ENCODE data around the gene RRM1. TPM values are rescaled to one million over a fixed set of nuclear protein-coding genes. Genes with fewer than 3 reads are reported as not detected.

RRM1 gene
- total RNA-seq, 3 donors from 2014 or later (not counting 1 experiment from before 2014, with no cell fraction given) = 17.0 to 37.6 (median 24.4) TPM

- no peaks in the 10 kb centered on the region for H3K4me1 Mint-ChIP-seq
- intact Hi-C loops (cut with micrococcal nuclease) = no loop called here
- 100% methylated on average over 2 of the region's 2 CpGs for WGBS (ENCODE audit: insufficient coverage)
- peaks cover 5% of the 10 kb centered on the region for H3K9me3 ChIP-seq (ENCODE audit: control insufficient read depth, insufficient read depth, low read length)
- ATAC-seq (no peak), DNase-seq (no peak)
- no peak for TF ChIP-seq CTCF (IDR thresholded peaks at IDR 0.05)
- peaks cover 0 to 9% of the 10 kb centered on the region in 2 donors for H3K9me3 Mint-ChIP-seq
- no peaks in the 10 kb centered on the region for H3K4me1 ChIP-seq (ENCODE audit: control insufficient read depth, insufficient read depth, low read length)
- peaks cover 40% of the 10 kb centered on the region for H3K36me3 Mint-ChIP-seq
- H3K27ac ChIP-seq (ENCODE audit: low read length) = no peak overlapping the region
- H3K4me3 Mint-ChIP-seq = no peak overlapping the region
- H3K27me3 ChIP-seq (ENCODE audit: control insufficient read depth, insufficient read depth, low read length) = no peaks in the 10 kb centered on the region
- no peaks in the 10 kb centered on the region for H3K27me3 Mint-ChIP-seq (ENCODE audit: low read depth in 2 of 2)
- H3K27ac Mint-ChIP-seq = no peak overlapping the region
- no peak overlapping the region for H3K4me3 ChIP-seq (ENCODE audit: low read length)
- peaks cover 36% of the 10 kb centered on the region for H3K36me3 ChIP-seq (ENCODE audit: control insufficient read depth, insufficient read depth, low read length)
These were observed 45.6 kb downstream of the RRM1 start for GRCh38 chr11:4140067-4140636.

DNA sequence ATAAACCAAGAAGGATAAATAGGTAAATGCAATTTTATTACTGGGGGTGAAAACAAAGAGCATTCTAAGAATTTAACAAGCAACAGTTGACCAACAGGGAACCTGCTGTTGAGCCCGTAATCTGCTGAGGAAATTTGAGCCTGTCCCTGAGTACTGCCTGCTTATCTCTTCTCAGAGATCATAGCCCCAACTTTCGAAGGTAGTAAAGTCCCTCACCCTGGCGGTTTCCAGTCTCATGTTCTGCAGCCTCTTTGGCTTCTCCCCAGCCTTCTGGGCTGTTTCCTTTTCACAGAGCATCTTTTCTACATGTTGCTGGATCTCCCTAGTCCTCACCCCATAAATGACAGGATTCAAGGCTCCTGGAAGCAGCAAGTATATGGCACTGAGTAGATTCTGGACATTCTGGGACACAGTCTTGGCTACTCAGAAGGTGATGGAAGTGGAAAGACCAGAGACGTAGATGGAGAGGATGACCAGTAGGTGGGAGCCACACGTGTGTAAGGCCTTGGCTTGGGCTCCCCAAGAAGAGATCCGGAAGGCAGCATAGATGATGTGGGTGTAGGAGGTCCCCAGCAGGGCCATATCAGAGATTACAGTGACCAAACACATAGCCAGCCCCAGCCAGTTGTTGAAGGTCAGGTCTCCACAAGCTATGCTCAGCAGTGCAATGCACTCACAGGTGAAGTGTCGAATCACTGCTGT lies 51.6 kb downstream of the RRM1 start:
- DNase-seq (no peak), ATAC-seq (no peak)
- H3K9me3 ChIP-seq (ENCODE audit: control insufficient read depth, insufficient read depth, low read length) = no peaks in the 10 kb centered on the region
- H3K4me3 ChIP-seq (ENCODE audit: low read length) = no peak overlapping the region
- no peak for TF ChIP-seq CTCF (IDR thresholded peaks at IDR 0.05)
- no peaks in the 10 kb centered on the region for H3K9me3 Mint-ChIP-seq
- intact Hi-C loops (cut with micrococcal nuclease) = no loop called here
- H3K4me1 ChIP-seq (ENCODE audit: control insufficient read depth, insufficient read depth, low read length) = no peaks in the 10 kb centered on the region
- no peak overlapping the region for H3K4me3 Mint-ChIP-seq
- WGBS (ENCODE audit: insufficient coverage) = 58% methylated on average over 7 of the region's 7 CpGs
- H3K36me3 Mint-ChIP-seq = peaks cover 6% of the 10 kb centered on the region
- H3K4me1 Mint-ChIP-seq = peaks cover 0 to 4% of the 10 kb centered on the region in 2 donors
- no peak overlapping the region for H3K27ac Mint-ChIP-seq
- no peaks in the 10 kb centered on the region for H3K36me3 ChIP-seq (ENCODE audit: control insufficient read depth, insufficient read depth, low read length)
- H3K27me3 ChIP-seq (ENCODE audit: control insufficient read depth, insufficient read depth, low read length) = no peaks in the 10 kb centered on the region
- H3K27ac ChIP-seq (ENCODE audit: low read length) = no peak overlapping the region
- no peaks in the 10 kb centered on the region for H3K27me3 Mint-ChIP-seq (ENCODE audit: low read depth in 2 of 2)

- Histone ChIP-seq H3K36me3 (ENCODE audit: control insufficient read depth, insufficient read depth, low read length) (no peaks in the 10 kb centered on the region), H3K9me3 (ENCODE audit: control insufficient read depth, insufficient read depth, low read length) (no peaks in the 10 kb centered on the region), H3K27ac (ENCODE audit: low read length) (no peak overlapping the region), H3K4me1 (ENCODE audit: control insufficient read depth, insufficient read depth, low read length) (no peaks in the 10 kb centered on the region), H3K4me3 (ENCODE audit: low read length) (no peak overlapping the region), H3K27me3 (ENCODE audit: control insufficient read depth, insufficient read depth, low read length) (no peaks in the 10 kb centered on the region)
- DNase-seq (no peak), ATAC-seq (no peak)
- no peak overlapping the region for H3K27ac Mint-ChIP-seq
- no peak for TF ChIP-seq CTCF (IDR thresholded peaks at IDR 0.05)
- no peak overlapping the region for H3K4me3 Mint-ChIP-seq
- H3K9me3 Mint-ChIP-seq = no peaks in the 10 kb centered on the region
- 95% methylated on average over 7 of the region's 7 CpGs for WGBS (ENCODE audit: insufficient coverage)
- H3K27me3 Mint-ChIP-seq (ENCODE audit: low read depth in 2 of 2) = no peaks in the 10 kb centered on the region
- intact Hi-C loops (cut with micrococcal nuclease) = no loop called here
- H3K36me3 Mint-ChIP-seq = peaks cover under 1% of the 10 kb centered on the region
- peaks cover 0 to 4% of the 10 kb centered on the region in 2 donors for H3K4me1 Mint-ChIP-seq
These were observed 52.1 kb downstream of the RRM1 start for GRCh38 chr11:4146772-4147098.

DNA sequence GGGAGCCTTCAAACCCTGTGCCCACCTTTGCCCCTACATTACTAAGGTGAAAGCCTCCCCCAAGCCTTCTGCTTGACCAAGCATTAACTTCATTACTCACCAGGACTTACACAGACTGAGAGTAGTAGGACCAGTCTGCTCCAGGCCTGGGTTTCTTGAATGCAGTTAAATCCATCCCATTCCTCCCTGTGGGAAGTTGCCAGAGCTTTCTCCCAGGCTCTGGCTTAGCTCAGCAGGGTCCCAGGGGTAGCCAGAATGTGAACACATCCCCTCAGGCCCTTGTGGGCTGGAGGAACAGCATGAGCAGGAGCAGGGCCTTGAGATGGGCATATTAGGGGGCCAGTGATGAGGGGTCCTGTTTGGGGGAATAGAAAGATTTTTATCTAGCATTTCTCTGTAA lies 59.9 kb downstream of the RRM1 start:
- intact Hi-C loops (cut with micrococcal nuclease) = no loop called here
- no peaks in the 10 kb centered on the region for H3K36me3 Mint-ChIP-seq
- Histone ChIP-seq H3K27ac (ENCODE audit: low read length) (no peak overlapping the region), H3K36me3 (ENCODE audit: control insufficient read depth, insufficient read depth, low read length) (no peaks in the 10 kb centered on the region), H3K4me3 (ENCODE audit: low read length) (no peak overlapping the region), H3K4me1 (ENCODE audit: control insufficient read depth, insufficient read depth, low read length) (no peaks in the 10 kb centered on the region), H3K9me3 (ENCODE audit: control insufficient read depth, insufficient read depth, low read length) (no peaks in the 10 kb centered on the region), H3K27me3 (ENCODE audit: control insufficient read depth, insufficient read depth, low read length) (no peaks in the 10 kb centered on the region)
- no peaks in the 10 kb centered on the region for H3K4me1 Mint-ChIP-seq
- DNase-seq (no peak), ATAC-seq (no peak)
- TF ChIP-seq CTCF (IDR thresholded peaks at IDR 0.05) = no peak
- H3K4me3 Mint-ChIP-seq = no peak overlapping the region
- H3K27ac Mint-ChIP-seq = no peak overlapping the region
- H3K27me3 Mint-ChIP-seq (ENCODE audit: low read depth in 2 of 2) = no peaks in the 10 kb centered on the region
- no peaks in the 10 kb centered on the region for H3K9me3 Mint-ChIP-seq
